ENCODE results near the gene SNN.

The SNN gene

DNA sequence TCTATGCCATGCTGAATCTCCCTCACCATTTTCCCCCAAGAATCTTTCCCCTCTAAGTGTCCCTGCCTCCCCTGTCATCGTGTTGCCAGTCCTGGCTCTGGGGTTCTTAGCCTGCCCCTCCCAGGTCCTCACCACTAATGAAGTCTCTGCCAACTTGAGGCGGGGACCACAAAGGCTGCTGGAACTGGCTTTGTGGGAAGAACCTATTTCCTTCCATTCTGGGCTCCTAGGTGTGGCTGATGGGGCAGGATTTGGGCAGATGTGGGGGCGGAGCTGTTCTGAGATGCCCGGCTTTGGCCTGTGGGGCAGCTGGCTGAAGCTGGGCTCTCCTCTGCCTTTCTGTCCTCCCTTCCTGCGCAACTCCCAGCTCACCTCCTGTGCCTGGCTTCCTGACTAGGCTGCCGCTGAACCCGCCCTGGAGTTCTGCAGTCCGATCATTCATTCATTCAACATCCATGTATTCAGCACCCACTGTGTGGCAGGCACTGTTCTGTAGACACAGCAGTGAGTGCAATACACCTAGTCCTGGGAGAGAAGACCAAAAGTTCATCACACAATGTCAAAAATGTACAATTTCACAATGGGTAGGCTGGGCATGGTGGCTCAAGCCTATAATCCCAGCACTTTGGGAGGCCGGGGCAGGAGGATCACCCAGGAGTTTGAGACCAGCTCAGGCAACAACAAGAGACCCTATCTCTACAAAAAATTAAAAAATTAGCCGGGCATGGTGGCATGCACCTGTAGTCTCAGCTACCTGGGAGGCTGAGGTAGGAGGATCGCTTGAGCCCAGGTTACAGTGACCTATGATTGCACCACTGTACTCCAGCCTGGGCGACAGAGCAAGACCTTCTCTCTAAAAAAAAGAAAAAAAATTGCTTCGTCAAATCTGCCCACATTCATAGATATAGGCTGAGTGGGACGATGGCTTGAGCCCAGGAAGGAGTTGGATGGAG lies 1.9 kb upstream of the SNN start:
- in situ Hi-C loops (cut with MboI; ENCODE audit: low sequenced_read_pairs): no loop called here

DNA sequence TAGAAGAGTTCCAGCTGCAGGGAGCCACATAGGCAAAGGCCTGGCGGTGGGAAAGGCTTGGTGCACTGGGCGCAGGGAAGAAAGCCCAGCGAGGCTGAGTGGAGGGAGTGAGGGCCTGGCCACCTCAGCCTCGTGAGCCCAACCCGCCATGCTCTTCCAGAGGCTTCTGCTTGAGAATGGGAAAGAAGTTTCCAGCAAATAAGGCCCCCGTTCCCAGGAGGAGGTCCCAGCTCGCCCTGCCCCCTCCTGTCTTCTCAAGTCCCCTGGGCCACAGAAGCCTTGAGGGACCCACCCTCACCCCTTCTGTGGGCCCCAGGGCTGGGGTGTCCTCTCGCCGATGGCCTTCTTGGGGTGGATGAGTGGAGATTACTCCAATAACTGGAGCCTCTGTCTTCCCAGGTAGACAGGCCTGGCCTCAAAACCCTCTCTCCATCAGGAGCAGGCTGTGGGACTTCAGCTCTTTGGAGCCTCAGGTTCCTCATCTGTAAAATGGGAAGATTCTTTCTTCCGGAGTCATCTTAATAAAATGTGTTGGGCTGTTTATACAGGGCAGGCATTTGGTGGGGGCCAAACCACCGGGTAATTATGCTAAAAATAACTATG lies 933 bp upstream of the SNN start:
- in situ Hi-C loops (cut with MboI; ENCODE audit: low sequenced_read_pairs): no loop called here

DNA sequence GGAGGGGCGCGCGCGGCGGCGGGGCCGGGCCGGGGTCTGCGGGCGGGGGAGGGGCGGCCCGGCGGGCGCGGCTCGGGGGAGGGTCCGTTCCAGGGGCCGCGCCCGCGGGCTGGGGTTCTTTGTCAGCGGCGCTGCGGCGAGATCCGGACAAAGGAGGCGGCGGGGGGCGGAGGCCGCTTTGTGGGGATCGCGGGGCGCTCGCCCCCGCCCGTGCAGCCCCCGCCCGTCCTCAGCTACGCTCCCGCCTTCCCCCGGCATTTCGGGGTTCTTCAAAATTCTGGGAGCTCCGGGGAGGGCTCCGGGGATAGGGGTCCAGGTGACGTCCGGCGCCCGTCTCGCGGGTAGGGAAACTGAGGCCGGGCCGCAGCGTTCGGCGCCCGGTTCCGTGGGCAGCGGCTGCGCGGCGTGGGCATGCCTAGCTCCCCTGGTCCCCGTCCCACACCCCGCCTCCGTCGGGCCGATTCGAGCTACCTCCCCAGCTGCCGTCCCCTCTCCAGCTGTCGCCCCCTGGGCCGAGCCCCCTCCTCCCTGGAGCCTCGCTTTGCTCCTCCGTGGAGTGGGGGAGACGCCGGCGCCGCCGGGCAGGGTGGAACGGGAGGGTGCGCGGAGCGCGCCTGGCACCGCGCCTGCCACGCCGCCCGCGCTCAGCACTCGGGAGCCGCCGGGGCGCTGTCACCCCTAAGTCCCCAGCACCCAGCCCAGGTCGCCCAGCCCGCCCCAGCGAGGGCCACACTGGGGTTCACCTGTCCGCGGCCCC lies 546 bp downstream of the SNN start:
- in situ Hi-C loops (cut with MboI; ENCODE audit: low sequenced_read_pairs): no loop called here

GRCh38 chr16:11669380-11670146 lies 1.3 kb downstream of the SNN start:
- in situ Hi-C loops (cut with MboI; ENCODE audit: low sequenced_read_pairs): no loop called here

DNA sequence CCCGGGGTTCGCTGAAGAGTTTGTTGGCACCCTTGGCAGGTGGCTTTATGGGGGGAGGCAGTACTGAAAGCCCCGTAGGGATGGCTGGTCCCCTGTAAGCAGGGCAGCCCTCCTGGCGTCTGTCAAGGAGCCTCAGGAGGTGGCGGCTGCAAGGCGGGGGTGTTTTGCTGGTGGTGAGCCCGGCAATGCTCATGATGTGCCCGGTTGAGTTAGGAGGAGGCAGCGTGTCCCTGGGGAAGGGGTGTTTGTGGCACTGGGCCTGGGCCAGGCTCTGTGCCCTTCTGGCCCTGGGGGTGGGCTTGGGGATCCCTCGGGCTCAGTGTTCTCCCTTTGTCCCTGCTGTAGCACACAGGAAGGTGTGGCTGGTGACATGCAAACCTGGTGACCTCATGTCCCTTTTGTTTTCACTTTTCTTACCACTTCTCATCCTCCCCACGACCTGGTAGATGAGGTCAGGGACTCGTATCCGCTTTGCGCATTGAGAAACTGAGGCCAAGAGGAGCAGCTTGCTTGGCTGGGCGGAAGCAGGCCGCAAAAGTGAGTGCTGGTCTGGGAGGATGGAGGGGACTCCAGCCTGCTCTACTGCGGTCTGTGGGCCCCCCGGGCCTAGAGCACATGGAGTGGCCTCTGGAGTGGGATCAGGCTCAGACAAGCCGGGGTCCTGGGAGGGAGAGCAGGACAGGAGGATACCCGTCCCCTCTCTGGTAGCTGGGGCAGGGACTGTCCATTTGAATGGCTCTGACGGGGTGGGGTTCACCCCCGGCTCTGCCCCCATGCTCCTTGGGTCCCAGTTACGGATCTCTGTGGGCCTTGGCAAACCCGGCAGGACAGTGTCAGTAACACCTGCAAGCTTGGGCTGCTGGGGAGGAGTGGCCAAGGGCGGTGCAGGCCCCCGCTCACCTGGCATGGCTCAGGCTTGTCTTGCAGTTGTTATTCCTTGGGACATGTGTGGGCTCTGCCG lies 2.2 kb downstream of the SNN start:
- in situ Hi-C loops (cut with MboI; ENCODE audit: low sequenced_read_pairs): no loop called here

- in situ Hi-C loops (cut with MboI; ENCODE audit: low sequenced_read_pairs): no loop called here
These were observed 3.0 kb downstream of the SNN start for GRCh38 chr16:11671271-11671670.

- in situ Hi-C loops (cut with MboI; ENCODE audit: low sequenced_read_pairs): no loop called here
These were observed 3.4 kb downstream of the SNN start for GRCh38 chr16:11671676-11672075.

- in situ Hi-C loops (cut with MboI; ENCODE audit: low sequenced_read_pairs): no loop called here
These were observed 4.2 kb downstream of the SNN start for GRCh38 chr16:11672206-11673090.

DNA sequence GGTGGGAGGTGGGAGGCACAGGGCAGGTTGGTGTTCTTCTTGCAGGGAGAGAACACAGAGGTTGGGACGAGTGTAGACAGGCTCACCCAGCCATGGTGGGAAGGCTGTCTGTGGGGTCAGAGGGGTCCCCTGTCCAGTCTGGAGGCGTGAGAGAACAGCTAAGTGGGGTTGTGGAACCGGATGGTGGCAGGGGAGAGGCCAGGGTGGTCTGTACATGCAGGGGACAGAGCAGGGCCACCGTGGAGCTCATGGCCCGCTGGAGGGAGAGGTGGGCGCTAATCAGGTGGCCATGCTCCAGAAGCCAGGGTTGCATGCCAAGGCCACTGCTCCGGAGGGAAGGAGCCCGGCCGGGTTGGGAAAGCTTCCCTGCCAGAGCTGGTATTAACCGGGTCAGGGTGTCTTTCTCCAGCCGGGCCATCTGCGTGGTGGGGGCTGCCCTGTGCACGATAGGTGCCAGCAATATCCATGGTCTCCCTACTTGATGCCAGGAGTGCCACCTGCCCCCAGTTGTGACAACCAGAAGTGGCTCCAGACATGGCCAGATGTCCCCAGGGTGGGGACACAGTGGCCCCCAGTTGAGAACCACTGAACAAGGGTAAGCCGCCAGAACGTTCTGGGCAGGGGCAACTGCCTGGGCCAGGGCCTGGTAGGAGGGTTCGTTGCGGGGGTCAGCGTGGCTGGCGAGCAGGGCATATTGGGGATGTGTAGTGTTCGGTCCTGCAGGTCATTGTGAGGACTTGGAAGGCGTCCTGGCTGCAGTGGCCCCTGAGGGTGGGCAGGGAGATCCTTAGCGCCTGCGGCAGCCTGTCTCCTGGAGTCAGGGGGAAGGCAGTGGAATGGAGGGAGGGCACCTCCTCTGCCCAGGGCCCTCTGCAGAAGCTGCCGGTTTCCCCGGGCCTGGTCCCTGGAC lies 5.1 kb downstream of the SNN start:
- in situ Hi-C loops (cut with MboI; ENCODE audit: low sequenced_read_pairs): no loop called here

- in situ Hi-C loops (cut with MboI; ENCODE audit: low sequenced_read_pairs): no loop called here
These were observed 6.0 kb downstream of the SNN start for GRCh38 chr16:11674001-11674817.

GRCh38 chr16:11674818-11675560 lies 6.7 kb downstream of the SNN start:
- in situ Hi-C loops (cut with MboI; ENCODE audit: low sequenced_read_pairs): no loop called here

DNA sequence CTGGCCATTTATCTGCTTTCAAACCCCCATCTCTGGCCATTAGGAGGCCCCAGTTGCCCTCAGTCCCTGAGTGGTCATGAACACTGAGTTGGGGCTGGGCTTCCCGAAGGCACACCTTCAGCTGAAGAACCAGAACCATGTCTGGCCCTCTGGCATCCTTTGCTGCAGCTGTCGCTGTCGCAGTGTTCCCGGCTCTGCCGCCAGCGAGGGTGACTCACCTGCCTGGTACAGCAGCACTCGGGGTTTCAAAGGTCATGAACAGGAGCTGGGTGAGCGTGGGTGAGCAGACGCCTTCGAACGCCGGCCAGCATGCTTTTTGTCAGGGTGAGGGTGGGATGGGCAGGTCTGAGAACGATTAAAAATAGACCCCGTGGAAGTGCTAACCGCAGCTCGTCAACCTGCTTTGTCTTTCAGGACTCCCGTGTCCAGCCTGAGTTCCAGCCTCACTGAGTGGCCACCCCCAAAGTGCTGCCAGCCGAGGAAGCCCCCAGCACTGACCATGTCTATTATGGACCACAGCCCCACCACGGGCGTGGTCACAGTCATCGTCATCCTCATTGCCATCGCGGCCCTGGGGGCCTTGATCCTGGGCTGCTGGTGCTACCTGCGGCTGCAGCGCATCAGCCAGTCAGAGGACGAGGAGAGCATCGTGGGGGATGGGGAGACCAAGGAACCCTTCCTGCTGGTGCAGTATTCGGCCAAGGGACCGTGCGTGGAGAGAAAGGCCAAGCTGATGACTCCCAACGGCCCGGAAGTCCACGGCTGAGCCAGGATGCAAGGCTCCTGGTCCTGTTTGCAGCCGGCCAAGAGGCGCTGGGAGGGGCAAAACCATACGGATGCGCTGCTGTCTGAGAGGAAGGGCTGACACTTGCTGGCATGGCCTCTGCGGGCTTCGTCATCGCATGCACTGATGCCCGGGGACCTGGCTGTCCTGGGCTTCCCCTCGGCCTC lies 7.6 kb downstream of the SNN start:
- in situ Hi-C loops (cut with MboI; ENCODE audit: low sequenced_read_pairs): no loop called here

DNA sequence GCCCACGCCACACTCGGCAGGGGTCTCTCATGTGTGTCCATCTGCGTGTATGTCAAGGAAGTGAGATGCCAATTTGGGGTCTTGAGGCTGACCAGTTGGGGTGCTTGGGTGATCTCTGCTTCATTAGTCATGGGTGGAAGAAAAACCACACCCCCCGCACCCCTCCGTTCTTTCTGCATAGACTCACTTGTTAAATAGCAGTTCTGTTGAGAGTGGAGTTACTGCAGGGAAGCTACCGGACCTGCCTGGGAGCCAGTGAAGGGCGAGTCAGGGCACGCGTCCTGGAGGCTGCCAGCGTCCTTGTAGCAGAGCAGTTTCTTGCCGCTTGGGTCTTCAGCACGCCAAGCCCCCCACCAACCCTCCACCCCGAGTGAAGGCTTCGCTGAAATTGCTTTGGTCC lies 8.5 kb downstream of the SNN start:
- in situ Hi-C loops (cut with MboI; ENCODE audit: low sequenced_read_pairs): no loop called here

DNA sequence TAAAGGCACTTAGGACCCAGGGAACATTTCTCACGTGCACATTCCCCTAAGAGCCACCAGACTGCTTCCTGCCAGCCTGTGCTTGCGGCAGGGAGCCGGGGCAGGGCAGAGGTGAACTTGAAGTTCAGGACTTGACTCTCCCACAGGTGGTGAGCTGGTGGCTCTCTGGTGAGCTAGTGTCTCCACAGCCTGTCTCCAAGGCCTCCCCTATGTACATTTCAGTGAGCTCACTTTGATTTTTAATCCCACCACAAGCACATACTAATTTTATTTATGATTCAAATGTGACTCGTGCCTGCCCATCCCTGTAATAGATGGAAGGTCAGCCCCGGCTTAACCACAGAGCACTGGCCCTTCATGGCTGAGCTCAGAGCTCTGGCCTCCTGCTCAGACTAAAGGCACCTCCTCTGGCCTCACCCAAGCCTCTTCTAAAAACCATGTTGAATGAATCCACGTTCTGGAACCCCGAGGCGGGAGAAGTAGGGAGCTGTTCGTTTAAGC lies 9.2 kb downstream of the SNN start:
- in situ Hi-C loops (cut with MboI; ENCODE audit: low sequenced_read_pairs): no loop called here
